A549 (cell line): ENCODE results near the gene CMTM3.

Source experiments
- CEBPB ChIP-seq, 2 experiments: fragments of >200 bp in 1 of 2; sonication (Bioruptor Twin) in 1 of 2; formaldehyde crosslinking in 1 of 2; IDR thresholded peaks; 2 replicates each; pipeline ENCODE4 v1.6.1; 2012 to 2016
- GATA3 ChIP-seq: IDR thresholded peaks from 2 replicates; pipeline ENCODE4 v1.6.1; 2012; ENCODE audit warnings: borderline replicate concordance
- HDAC2 ChIP-seq: fragments of 200-600 bp; sonication (generic); IDR thresholded peaks from 2 replicates; pipeline ENCODE4 v1.6.1; 2016
- KDM1A ChIP-seq: fragments of 200-600 bp; sonication (generic); IDR thresholded peaks from 2 replicates; pipeline ENCODE4 v1.6.1; 2016; ENCODE audit warnings: low read depth, mild to moderate bottlenecking
- MAZ ChIP-seq: fragments of 150-350 bp; IDR thresholded peaks from 2 replicates; pipeline ENCODE4 v1.6.1; 2014; ENCODE audit warnings: antibody characterized with exemption, low read depth, low read length, borderline replicate concordance
- POLR2A ChIP-seq: IDR thresholded peaks from 2 replicates; pipeline ENCODE4 v1.6.1; 2012; ENCODE audit warnings: mild to moderate bottlenecking, low read length
- RAD21 ChIP-seq, 2 experiments: fragments of >200 bp in 1 of 2; sonication (Bioruptor Twin) in 1 of 2; formaldehyde crosslinking in 1 of 2; IDR thresholded peaks in 1 of 2; conservative IDR thresholded peaks in 1 of 2; 2 replicates in 1 of 2; 3 replicates in 1 of 2; pipeline ENCODE4 v1.6.1; 2012 to 2018; ENCODE audit warnings: inconsistent platforms in 1 of 2
- RFX5 ChIP-seq: fragments of 450-650 bp; IDR thresholded peaks from 2 replicates; pipeline ENCODE4 v1.7.1; 2014; ENCODE audit warnings: antibody characterized with exemption, mild to moderate bottlenecking, moderate library complexity
- TP53 ChIP-seq: fragments of 250-450 bp; sonication (Bioruptor Pico); IDR thresholded peaks from 2 replicates; pipeline ENCODE4 v1.5.0; 2021; ENCODE audit warnings: mild to moderate bottlenecking, moderate library complexity
- TF ChIP-seq, protein P1 (sequence below): fragments of >200 bp; sonication (Bioruptor Twin); formaldehyde crosslinking; IDR thresholded peaks from 3 replicates; pipeline ENCODE4 v1.5.1; 2016
- TF ChIP-seq, protein P2 (sequence below): fragments of 200-600 bp; sonication (generic); IDR thresholded peaks from 2 replicates; pipeline ENCODE4 v1.6.1; 2016; ENCODE audit warnings: antibody characterized with exemption, mild to moderate bottlenecking, moderate library complexity
- TF ChIP-seq, protein P3 (sequence below): IDR thresholded peaks from 2 replicates; pipeline ENCODE4 v1.6.1; 2012

DNA sequence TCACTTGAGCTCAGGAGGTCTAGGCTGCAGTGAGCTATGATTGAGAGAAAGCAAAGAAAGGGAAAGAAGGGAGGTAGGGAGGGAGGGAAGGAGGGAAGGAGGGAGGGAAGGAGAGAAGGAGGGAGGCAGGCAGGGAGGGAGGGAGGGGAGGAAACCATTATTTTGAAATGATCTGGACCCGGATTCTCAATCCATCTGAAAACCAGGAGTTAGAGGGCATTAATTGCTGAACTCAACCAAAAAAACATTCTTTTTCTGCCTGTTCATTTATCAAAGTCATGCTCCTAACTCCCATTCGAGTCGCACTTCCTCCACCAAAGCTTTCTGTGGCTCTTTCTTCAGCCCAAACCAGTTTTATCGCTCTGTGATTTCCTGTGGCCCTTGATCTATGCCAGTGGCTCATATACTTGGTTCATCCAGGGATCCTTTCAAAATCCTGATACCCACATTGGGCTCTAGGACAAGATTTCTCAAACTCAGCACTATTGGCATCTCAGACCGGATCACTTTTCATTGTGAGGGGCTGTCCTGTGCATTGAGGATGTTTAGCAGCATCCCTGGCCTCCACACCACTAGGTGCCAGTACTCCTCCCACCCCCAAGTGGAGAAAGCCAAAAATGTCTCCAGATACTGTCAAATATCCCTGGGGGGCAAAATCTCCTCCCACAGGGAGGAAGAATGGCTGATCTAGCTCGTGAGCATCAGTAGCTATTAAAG, 53.8 kb downstream of the CMTM3 start:
- no peak for TF ChIP-seq RFX5
- TF ChIP-seq RAD21 (conservative IDR thresholded peaks at IDR 0.05 in 1 of 2, IDR thresholded peaks at IDR 0.05 in 1 of 2): no peak
- TF ChIP-seq, protein P1, sequence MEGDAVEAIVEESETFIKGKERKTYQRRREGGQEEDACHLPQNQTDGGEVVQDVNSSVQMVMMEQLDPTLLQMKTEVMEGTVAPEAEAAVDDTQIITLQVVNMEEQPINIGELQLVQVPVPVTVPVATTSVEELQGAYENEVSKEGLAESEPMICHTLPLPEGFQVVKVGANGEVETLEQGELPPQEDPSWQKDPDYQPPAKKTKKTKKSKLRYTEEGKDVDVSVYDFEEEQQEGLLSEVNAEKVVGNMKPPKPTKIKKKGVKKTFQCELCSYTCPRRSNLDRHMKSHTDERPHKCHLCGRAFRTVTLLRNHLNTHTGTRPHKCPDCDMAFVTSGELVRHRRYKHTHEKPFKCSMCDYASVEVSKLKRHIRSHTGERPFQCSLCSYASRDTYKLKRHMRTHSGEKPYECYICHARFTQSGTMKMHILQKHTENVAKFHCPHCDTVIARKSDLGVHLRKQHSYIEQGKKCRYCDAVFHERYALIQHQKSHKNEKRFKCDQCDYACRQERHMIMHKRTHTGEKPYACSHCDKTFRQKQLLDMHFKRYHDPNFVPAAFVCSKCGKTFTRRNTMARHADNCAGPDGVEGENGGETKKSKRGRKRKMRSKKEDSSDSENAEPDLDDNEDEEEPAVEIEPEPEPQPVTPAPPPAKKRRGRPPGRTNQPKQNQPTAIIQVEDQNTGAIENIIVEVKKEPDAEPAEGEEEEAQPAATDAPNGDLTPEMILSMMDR: no peak
- TF ChIP-seq TP53 (CRISPR knock-in tag): no peak
- TF ChIP-seq CEBPB (IDR thresholded peaks at IDR 0.05): no peak
- no peak for TF ChIP-seq KDM1A
- TF ChIP-seq, protein P2, sequence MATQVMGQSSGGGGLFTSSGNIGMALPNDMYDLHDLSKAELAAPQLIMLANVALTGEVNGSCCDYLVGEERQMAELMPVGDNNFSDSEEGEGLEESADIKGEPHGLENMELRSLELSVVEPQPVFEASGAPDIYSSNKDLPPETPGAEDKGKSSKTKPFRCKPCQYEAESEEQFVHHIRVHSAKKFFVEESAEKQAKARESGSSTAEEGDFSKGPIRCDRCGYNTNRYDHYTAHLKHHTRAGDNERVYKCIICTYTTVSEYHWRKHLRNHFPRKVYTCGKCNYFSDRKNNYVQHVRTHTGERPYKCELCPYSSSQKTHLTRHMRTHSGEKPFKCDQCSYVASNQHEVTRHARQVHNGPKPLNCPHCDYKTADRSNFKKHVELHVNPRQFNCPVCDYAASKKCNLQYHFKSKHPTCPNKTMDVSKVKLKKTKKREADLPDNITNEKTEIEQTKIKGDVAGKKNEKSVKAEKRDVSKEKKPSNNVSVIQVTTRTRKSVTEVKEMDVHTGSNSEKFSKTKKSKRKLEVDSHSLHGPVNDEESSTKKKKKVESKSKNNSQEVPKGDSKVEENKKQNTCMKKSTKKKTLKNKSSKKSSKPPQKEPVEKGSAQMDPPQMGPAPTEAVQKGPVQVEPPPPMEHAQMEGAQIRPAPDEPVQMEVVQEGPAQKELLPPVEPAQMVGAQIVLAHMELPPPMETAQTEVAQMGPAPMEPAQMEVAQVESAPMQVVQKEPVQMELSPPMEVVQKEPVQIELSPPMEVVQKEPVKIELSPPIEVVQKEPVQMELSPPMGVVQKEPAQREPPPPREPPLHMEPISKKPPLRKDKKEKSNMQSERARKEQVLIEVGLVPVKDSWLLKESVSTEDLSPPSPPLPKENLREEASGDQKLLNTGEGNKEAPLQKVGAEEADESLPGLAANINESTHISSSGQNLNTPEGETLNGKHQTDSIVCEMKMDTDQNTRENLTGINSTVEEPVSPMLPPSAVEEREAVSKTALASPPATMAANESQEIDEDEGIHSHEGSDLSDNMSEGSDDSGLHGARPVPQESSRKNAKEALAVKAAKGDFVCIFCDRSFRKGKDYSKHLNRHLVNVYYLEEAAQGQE: no peak
- no peak for TF ChIP-seq MAZ
- TF ChIP-seq, protein P3, sequence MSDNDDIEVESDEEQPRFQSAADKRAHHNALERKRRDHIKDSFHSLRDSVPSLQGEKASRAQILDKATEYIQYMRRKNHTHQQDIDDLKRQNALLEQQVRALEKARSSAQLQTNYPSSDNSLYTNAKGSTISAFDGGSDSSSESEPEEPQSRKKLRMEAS: no peak
- no peak for TF ChIP-seq GATA3
- no peak for TF ChIP-seq POLR2A
- no peak for TF ChIP-seq HDAC2
